Muscle layer of colon (tissue), 2 donors: ENCODE data around the gene EFNB2.

Experiments
- H3K27ac ChIP-seq: one replicate; pipeline ENCODE4 v1.7.0; 2013; ENCODE audit warnings: low read depth, mild to moderate bottlenecking, low read length, moderate library complexity
- H3K27me3 ChIP-seq, 2 donors: one replicate each; pipeline ENCODE4 v1.7.0; 2013; ENCODE audit warnings: low read length in 2 of 2, mild to moderate bottlenecking in 2 of 2; ENCODE audit not compliant: insufficient read depth in 2 of 2, control insufficient read depth in 1 of 2
- H3K36me3 ChIP-seq: one replicate; pipeline ENCODE4 v1.7.0; 2013; ENCODE audit warnings: mild to moderate bottlenecking, low read length; ENCODE audit not compliant: insufficient read depth
- H3K4me1 ChIP-seq: one replicate; pipeline ENCODE4 v1.7.0; 2013; ENCODE audit warnings: mild to moderate bottlenecking, low read length; ENCODE audit not compliant: insufficient read depth
- H3K4me3 ChIP-seq, 2 donors: one replicate each; pipeline ENCODE4 v1.7.0; 2013; ENCODE audit warnings: low read length in 2 of 2, low read depth in 1 of 2, mild to moderate bottlenecking in 1 of 2, moderate library complexity in 1 of 2
- H3K9ac ChIP-seq: one replicate; pipeline ENCODE4 v1.7.0; 2013; ENCODE audit warnings: low read length
- H3K9me3 ChIP-seq: one replicate; pipeline ENCODE4 v1.7.0; 2013; ENCODE audit warnings: mild to moderate bottlenecking, low read length
- donor health status: abdominal sarcoma.
- donor health status: Adenocarcinoma of cecum.

EFNB2 gene

DNA sequence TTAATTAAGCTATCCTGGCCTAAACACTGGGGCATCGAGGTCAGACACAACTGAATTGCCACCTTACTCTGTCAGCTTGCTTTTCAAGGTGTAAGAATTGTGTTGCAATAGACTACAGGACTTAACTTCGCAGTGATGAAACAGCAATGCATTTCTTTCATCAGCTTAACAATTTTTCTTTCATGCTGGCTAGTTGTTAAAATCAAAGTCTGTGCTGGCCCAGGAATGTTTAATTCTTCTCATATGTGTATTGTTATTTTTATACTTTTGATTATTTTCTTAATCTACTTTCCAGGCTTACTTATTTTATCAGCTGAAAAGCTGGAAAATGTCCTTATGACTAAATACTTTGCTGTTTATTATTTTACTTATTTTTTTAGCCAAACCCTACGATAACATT is 79.7 kb downstream of the EFNB2 start:
- Histone ChIP-seq H3K9me3 (no peaks in the 10 kb centered on the region), H3K27ac (no peak overlapping the region), H3K4me1 (no peaks in the 10 kb centered on the region), H3K36me3 (no peaks in the 10 kb centered on the region), H3K9ac (no peak overlapping the region), H3K27me3 (no peaks in the 10 kb centered on the region), H3K4me3 (no peak overlapping the region)

DNA sequence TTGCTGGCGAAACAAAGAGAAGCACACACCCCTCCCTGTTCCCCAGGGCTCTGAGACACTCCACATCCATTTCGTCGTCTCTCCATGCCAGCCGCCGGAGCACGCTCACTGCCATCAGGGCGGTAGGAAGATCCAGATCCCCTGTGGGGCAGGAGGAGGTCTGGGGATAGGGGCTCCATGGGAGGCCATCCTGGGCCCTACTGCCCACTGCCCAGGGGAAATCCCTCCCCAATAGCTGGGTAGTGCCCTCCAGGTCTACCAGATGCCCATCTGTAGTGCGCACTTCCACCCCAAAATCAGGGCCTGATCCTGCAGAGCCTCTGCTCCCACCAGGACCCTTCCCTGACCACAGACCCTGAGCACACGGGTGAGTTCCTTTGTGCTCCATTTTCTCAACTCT is 80.3 kb downstream of the EFNB2 start:
- no peak overlapping the region for H3K4me3 ChIP-seq
- no peak overlapping the region for H3K27ac ChIP-seq
- no peaks in the 10 kb centered on the region for H3K9me3 ChIP-seq
- no peaks in the 10 kb centered on the region for H3K4me1 ChIP-seq
- H3K27me3 ChIP-seq: no peaks in the 10 kb centered on the region
- H3K9ac ChIP-seq: no peak overlapping the region
- no peaks in the 10 kb centered on the region for H3K36me3 ChIP-seq

DNA sequence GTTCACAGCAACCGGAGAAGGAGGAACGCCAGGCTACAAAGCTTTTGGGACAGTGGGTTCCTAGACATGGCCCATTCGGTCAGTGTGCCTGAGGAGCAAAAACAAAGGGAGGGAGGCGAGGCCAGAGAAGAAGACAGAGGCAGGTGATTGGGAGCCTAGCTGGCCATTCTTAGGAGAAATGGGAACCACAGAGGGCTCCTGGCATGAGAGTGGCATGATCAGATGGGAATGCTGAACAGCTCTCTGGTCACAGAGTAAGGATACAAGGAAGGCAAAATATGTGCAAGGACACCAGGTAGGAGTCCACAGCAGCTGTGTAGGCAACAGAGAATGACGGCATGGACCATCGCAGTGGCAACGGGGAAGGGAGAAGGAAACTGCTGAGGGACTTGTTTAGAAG is 82.4 kb downstream of the EFNB2 start:
- Histone ChIP-seq H3K4me1 (no peaks in the 10 kb centered on the region), H3K27ac (no peak overlapping the region), H3K36me3 (no peaks in the 10 kb centered on the region), H3K9me3 (no peaks in the 10 kb centered on the region), H3K9ac (no peak overlapping the region), H3K27me3 (no peaks in the 10 kb centered on the region), H3K4me3 (no peak overlapping the region)

DNA sequence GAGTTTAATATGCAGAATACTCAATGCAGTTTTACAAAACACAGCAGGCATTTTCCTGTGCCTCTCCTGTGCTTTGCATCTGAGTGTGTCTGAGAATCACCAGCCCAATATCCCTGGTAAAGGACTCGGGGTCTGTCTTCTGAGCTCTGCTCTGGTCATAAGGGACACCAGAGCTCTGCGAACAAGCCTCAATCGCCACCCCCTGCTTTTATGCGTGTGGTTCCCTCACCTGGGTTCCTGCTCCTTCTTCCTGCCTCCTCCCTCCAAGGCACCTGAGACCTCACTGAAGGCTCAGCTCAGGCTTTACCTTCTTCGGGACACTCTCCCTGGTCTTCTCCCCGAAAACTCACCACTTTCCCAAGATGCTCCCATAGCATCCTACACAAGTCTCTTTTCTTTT is 84.5 kb downstream of the EFNB2 start:
- H3K9ac ChIP-seq: no peak overlapping the region

DNA sequence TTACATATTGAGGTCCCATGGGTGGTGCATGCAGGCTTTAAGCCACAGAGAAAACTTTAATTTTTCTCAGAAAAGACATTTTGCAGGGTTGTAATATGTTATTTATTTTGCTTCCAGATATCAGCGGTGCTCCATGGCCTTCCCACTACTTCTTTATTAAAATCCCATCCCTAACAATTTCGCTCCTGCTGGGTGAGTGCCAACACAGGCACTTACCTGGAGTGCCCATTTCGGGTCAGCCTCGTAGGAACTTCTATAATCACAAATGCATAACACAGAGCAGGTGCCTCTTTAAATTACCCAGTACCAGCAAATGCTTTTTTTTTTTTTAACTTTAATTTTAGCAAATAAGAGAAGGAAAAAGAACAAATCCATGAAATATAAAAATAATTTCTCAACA is 86.4 kb downstream of the EFNB2 start:
- no peaks in the 10 kb centered on the region for H3K27me3 ChIP-seq
- H3K9ac ChIP-seq: no peak overlapping the region
- no peaks in the 10 kb centered on the region for H3K9me3 ChIP-seq
- H3K4me3 ChIP-seq: no peak overlapping the region
- no peaks in the 10 kb centered on the region for H3K4me1 ChIP-seq
- no peaks in the 10 kb centered on the region for H3K36me3 ChIP-seq
- no peak overlapping the region for H3K27ac ChIP-seq

More for the DNA sequence above, 84.5 kb downstream of the EFNB2 start:
- Histone ChIP-seq H3K27ac (no peak overlapping the region), H3K4me1 (no peaks in the 10 kb centered on the region), H3K9me3 (no peaks in the 10 kb centered on the region), H3K4me3 (no peak overlapping the region), H3K36me3 (no peaks in the 10 kb centered on the region), H3K27me3 (no peaks in the 10 kb centered on the region)

DNA sequence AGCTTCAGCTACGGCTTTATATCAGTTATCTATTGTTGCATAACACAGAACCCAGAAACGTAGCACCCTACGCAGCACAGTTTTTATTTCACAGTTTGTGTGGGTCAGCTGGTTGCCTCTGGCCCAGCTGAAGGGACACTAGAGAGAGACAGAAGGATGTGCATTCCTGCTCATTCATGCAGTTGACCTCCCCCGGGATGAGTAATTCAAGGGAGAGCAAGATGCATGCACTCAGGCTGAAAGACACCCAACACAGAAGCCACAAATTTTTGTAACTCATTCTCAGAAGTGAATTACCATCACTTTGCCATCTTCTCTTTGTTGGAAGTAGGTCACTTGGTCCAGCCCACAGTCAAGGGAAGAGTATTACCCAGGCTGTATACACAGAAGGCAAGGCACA is 89.5 kb downstream of the EFNB2 start:
- no peak overlapping the region for H3K4me3 ChIP-seq
- no peaks in the 10 kb centered on the region for H3K36me3 ChIP-seq
- no peaks in the 10 kb centered on the region for H3K9me3 ChIP-seq
- H3K9ac ChIP-seq: no peak overlapping the region
- no peak overlapping the region for H3K27ac ChIP-seq
- H3K27me3 ChIP-seq: no peaks in the 10 kb centered on the region
- H3K4me1 ChIP-seq: no peaks in the 10 kb centered on the region

DNA sequence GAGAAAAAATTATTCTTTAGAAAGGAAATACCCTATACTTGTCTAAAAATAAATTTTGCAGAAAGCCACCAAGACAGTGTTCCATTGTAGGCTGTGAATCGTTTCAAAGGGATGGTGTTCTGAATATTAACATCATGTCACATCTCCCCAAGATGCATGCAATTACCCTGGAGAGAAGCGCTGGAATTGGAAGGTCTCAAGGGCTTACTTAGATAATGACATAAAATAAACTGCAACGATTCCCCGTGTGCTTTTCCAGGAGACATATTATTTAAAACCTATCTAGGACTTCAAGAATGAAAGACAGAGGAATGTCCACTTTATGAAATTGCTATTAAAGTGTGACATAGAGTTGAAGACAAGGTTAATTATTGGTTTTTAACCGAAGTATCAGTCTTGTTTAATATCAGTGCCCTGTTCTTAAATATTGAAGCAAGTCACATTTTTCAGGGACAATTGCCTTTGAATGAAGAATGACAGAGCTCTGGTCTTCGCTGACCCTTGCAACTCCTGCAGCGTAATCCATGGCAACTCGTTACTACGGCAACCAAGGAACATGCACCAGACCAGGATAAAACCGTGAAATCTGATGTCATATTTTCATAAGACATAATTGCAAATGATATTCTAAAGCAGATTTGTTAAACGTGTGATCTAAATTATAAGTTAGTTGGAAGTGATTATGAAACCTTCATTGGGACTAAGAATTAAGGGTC is 91.7 kb downstream of the EFNB2 start:
- Histone ChIP-seq H3K36me3 (no peaks in the 10 kb centered on the region), H3K9me3 (no peaks in the 10 kb centered on the region), H3K27me3 (no peaks in the 10 kb centered on the region), H3K4me1 (no peaks in the 10 kb centered on the region), H3K27ac (no peak overlapping the region), H3K9ac (no peak overlapping the region), H3K4me3 (no peak overlapping the region)

DNA sequence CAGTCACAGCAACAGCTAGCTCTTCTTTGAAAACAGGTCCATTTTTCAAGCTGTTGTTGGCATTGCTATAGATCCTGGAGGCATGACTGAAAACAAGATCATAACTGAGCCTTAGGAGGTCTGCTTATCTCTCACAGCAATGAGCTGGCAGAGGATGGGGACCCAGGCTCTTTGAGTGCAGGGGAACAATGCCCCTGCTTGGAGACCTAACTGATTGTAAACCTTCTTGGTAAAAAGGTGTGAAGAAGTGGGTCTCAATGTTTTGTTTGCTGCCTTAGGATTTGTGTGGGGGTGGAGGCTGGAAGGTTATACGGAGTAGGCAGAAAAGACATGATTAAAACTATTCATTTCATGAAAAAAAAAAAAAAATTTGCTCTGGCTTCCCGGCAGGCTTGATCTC is 94.6 kb downstream of the EFNB2 start:
- Histone ChIP-seq H3K27ac (no peak overlapping the region), H3K27me3 (no peaks in the 10 kb centered on the region), H3K36me3 (no peaks in the 10 kb centered on the region), H3K9me3 (no peaks in the 10 kb centered on the region), H3K4me3 (no peak overlapping the region), H3K4me1 (no peaks in the 10 kb centered on the region), H3K9ac (no peak overlapping the region)
